Measurements from ENCODE around the gene ALAS1. TPM values are rescaled to one million over a fixed set of nuclear protein-coding genes. Genes with fewer than 3 reads are reported as not detected.

ALAS1 gene
- total RNA-seq, 1 experiment from 2014 or later, result 37.4 TPM

DNA sequence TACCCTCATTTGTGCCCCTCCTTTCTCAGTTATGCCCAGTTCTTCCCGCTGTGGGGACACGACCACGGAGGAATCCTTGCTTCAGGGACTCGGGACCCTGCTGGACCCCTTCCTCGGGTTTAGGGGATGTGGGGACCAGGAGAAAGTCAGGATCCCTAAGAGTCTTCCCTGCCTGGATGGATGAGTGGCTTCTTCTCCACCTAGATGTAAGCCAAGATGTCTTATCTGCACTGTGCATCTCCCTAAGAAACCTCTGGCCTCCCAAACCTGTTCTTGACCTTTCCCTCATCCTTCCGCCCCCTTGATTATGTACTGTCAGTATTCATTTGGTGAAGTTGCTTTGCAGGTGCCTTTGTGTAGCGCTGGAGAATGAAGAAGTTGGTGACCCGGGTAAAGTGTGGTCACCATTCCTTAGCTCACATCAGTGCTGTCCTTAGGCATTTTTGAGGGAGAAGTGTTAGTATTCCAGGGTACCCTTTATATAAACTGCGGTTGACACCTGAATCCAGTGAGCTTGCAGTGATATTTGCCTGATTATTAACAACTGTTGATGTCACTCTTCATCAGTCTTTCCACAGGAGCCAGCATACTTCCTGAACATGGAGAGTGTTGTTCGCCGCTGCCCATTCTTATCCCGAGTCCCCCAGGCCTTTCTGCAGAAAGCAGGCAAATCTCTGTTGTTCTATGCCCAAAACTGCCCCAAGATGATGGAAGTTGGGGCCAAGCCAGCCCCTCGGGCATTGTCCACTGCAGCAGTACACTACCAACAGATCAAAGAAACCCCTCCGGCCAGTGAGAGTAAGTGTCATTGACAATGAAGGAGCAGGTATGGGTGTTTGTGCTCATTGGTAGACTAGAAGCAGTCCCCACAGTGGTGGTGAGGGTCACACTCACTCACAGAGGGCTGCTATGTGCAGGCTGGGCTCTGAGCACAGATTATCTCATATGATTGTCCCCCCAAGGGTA lies 966 bp downstream of the ALAS1 start:
- no peak for DNase-seq (ENCODE audit: low spot score)

DNA sequence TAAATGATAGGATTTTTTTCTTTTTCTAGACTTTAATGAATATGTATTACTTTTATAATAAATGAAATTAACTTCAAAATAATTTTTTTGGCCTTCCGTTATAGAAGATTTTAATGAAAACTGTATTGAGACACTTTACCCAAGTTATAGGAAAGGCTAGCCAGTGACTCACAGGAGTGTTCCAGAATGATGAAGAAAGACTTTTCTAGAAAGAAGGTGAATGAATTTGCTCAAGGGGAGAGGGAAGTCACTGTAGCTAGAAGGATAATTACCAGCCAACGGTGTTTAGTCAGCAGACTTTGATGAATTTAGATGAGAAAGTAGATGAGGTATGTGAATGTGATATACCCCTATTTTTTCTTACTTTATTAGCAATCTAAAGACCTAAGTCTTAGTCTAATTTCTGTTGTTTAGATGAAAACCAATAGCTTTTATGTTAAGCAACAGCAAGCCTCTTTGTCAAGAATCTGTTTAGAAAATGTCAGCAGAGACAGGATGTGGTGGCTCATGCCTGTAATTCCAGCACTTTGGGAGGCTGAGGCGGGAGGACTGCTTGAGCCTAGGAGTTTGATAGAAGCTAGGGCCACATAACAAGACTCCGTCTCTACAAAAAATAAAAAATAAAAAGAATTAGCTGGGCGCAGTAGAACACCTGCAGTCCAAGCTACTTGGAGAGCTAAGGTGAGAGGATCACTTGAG lies 3.2 kb downstream of the ALAS1 start:
- no peak for DNase-seq (ENCODE audit: low spot score)

DNA sequence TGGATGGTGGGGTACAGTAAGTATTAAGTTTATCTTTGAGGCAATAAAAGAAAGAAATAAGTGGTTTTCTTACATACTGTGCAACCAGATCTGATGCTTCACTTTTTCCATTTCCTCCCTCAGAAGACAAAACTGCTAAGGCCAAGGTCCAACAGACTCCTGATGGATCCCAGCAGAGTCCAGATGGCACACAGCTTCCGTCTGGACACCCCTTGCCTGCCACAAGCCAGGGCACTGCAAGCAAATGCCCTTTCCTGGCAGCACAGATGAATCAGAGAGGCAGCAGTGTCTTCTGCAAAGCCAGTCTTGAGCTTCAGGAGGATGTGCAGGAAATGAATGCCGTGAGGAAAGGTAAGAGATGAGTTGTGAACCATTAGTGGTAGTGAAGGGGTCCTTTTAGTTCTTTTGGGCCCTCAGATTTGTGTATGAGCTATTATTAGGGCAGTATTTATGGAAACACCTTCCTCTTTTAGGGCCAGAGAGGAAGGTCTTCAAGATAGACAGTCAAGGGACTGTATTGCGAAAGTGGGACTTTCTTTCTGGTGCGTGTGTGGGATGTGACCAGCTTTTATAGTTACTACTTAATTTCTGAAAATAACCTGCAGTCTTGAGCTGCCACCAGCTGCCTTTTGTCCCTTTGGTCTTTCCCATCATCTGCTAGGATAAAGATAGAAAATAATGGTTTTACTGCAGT lies 4.6 kb downstream of the ALAS1 start:
- no peak for DNase-seq (ENCODE audit: low spot score)

DNA sequence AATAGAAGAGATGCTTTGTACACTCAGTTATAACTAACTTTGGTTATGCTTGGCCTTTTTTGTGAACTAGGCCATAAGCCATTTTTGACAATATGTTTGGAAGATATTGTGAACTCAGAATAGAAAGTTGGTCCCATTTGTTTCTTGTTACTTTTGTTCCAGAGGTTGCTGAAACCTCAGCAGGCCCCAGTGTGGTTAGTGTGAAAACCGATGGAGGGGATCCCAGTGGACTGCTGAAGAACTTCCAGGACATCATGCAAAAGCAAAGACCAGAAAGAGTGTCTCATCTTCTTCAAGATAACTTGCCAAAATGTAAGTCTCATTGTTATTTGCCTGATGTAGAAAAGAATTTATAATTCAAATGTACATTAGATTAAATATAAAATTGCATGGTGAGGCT lies 5.7 kb downstream of the ALAS1 start:
- no peak for DNase-seq (ENCODE audit: low spot score)

DNA sequence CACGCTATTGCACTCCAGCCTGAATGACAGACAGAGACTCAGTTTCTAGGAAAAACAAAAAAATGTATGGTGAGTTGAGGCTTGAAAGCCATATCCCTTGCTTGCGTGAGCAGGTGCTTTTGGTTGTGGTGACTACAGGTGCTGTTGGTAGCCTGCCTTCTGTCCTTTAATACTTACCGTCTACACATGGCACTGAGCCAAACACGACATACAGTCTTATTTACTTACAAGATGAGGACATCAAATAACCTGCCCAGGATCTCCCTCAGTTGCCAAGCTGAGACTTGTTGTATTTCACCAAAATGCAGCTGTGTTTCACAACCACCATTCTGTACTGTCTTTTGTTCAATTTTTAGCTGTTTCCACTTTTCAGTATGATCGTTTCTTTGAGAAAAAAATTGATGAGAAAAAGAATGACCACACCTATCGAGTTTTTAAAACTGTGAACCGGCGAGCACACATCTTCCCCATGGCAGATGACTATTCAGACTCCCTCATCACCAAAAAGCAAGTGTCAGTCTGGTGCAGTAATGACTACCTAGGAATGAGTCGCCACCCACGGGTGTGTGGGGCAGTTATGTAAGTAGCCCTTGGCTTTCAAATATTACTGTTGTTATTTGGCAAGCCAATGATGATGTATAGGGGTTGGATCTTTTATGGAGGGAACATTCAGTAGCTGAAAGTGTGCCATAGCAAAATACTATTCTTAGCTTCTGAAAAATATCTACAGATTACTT lies 6.5 kb downstream of the ALAS1 start:
- DNase-seq (ENCODE audit: low spot score), result no peak

DNA sequence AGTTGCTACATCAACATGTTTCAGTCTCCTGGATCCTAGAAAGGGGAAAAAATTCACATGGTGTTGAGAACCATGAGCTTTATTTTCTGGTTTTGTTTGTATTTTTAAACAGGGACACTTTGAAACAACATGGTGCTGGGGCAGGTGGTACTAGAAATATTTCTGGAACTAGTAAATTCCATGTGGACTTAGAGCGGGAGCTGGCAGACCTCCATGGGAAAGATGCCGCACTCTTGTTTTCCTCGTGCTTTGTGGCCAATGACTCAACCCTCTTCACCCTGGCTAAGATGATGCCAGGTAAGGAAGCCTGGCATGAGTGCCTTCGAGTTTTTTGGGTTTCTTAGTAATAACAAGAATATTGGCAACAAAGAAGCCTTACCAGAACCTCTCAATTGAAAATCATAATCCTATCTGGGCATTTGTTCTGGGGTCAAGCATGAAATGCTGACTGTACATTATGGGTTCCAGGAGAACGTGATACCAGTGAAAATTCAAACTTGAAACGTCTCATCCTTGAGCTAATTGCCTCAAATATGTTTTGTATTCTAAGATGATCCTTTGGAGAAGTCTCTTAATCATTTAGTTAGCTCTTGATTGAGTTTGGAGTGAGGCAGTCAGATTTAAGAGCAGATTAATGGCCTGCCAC lies 7.9 kb downstream of the ALAS1 start:
- no peak for DNase-seq (ENCODE audit: low spot score)

DNA sequence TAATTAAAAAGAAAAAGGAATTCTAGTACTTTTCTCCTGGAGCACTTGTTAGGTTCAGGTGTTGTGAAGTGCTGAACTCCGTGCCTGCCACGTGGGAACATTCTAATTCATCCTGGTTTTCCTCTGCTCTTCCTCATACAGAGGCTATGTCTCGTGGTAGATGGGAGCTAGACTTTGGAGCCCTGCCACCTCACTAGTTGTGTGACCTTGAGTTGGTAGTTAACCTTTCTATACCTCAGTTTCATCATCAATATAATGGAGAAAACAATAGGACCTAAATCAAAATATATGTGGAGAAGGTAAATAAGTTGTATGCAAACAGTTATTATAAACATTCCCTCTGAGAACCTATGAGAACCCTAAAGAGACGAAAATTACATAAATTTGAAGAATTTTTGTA lies 10.6 kb downstream of the ALAS1 start:
- DNase-seq (ENCODE audit: low spot score), result no peak

DNA sequence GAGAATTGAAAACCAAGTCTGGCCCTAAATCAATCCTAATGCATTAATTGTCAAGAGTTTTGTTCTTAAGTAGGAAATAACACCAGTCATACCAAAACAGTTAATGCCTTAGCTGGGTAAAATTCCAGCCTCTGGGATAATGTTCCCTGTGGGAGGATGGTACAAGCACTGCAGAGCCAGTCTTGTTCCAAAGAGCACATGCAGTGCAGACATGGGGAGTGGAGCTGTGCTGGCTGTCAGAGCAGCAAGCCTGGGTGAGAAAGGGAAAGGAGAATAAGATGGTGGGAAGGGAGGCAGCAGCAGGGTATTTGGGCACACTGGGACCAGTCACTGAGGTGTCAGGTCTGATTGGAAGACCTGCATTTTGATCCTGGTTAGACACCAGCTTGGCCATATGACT lies 12.1 kb downstream of the ALAS1 start:
- DNase-seq (ENCODE audit: low spot score), result no peak

DNA sequence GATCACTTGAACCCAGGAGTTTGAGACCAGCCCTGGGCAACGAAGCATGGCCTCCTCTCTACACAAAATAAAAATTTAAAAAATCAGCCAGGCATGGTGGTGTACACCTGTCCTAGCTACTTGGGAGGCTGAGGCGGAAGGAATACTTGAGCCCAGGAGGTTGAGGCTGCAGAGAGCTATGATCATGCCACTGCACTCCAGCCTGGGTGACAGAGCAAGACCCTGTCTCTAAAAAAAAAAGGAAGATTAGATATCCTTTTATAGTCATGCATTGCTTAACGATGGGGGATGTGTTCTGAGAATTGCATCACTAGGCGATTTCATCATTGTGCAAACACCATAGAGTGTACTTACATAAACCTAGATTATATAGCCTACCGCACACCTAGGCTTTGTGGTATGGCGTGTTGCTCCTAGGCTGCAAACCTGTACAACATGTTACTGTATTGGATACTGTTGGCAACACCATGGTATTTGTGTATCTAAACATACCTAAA lies 12.6 kb downstream of the ALAS1 start:
- DNase-seq (ENCODE audit: low spot score), result no peak

DNA sequence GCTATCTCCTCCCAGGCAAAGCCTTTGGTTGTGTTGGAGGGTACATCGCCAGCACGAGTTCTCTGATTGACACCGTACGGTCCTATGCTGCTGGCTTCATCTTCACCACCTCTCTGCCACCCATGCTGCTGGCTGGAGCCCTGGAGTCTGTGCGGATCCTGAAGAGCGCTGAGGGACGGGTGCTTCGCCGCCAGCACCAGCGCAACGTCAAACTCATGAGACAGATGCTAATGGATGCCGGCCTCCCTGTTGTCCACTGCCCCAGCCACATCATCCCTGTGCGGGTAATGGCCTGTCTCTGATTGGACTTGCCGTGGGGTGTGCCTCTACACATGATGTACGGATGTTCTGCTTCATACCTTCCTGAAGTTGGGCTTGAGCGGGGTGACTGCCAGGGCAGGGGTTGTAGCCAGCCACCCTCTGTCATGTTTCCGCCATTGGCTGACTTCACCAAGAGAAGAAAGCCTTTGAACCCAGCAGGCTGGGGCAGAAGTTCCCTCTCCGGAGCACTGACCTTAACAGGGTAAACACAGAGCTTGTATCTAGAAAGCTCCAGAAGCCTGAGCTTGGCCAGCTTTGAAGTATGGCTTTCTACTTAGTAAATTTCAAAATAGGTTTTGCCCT lies 13.4 kb downstream of the ALAS1 start:
- DNase-seq (ENCODE audit: low spot score), result no peak

DNA sequence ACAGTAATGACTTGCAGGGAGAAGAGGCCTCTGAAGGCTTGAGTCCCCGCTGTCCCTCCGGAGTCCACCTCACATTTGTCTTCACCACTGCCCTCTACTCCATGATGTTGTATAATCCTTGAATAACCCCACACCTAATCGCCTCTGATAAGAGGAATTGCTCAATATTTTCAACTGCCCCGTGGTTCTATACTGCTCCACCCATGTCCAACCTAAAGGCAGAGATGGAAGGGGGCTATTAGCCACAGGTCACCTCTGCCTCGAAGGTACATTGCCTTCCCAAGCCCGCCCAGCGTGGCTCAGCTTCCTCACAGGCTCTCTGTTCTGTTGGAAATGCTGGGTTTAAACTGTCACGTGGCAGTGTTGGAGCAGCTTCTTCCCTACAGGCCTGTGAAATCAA lies 15.0 kb downstream of the ALAS1 start:
- no peak for DNase-seq (ENCODE audit: low spot score)

DNA sequence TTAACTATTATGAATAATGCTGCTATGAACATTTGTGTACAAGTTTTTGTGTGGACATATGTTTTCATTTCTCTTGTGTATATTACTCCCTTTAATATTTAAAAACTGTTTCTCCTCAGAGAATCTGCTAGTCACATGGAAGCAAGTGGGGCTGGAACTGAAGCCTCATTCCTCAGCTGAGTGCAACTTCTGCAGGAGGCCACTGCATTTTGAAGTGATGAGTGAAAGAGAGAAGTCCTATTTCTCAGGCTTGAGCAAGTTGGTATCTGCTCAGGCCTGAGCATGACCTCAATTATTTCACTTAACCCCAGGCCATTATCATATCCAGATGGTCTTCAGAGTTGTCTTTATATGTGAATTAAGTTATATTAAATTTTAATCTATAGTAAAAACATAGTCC lies 15.9 kb downstream of the ALAS1 start:
- no peak for DNase-seq (ENCODE audit: low spot score)

DNA sequence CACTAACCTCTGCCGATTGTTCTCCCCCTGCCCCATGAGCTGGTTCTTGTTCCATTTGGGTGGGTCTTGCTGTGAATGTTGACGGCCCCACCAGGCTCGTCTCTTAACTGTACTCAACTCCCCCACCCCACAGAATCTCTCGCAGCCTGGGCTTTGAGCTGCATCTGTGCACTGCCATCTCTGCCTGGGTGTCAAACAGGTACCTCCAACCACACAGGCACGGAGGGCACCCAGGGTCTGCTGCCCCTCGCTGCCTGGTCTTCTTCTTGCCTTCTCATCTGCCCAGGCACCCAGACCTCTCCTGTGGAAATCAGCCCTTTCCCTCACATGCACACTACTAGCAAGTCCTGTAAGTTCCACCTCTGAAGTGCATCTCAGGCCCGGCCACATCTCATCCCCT lies 17.4 kb downstream of the ALAS1 start:
- DNase-seq (ENCODE audit: low spot score), result no peak

DNA sequence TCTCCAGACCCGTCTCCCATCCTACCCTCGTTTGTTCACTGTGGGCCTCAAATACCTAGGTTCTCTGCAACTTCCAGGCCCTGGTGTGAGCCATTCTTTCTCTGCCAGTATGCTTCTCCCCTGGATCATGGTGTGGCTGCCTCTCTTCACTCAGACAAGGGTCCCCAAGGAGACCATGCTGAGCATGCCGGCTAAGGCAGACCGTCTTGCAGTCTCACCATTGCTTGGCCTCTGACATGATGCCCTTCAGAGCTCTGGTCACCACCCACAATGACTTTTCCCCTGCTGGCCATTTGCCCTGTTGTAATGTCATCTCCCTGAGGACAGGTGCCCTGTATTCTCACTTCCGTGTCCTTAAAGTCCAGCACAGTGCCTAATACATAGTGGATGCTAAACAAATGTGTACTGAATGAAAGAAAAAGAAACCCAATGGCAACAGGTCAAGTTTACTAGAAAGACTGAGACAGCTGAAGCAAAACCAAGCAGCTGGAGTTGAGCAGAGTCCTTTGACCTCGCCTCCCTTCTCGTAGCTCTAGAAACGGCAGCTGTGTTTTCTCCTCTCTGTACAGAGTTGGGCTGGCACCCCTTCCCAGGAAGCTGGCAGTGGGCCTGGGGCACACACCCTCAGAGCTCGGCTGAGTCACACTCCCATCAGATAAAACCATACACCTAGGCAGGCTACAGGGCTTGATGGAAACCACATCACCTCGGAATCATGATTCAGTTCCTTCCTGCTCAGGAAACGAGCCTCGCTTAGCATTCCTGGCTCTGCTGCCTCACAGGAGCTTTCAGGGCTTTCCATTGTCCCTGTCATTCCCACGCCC lies 18.8 kb downstream of the ALAS1 start:
- peak; percentile 84 for DNase-seq (ENCODE audit: low spot score)

DNA sequence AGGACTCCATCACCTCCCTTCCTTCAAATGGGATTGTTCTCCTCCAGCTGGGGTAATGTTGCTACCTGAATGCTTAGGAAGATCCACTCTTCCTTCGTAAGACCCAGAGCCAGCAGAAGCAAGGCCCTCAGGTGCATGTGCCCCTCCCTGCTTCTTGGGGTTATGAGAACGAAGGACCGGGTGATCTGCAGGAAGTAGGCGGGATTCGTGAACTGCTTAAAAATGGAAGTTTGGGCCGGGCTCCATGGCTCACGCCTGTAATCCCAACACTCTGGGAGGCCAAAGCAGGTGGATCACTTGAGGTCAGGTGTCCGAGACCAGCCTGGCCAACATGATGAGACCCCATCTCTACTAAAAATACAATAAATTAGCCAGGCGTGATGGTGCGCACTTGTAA lies 19.4 kb downstream of the ALAS1 start:
- no peak for DNase-seq (ENCODE audit: low spot score)

DNA sequence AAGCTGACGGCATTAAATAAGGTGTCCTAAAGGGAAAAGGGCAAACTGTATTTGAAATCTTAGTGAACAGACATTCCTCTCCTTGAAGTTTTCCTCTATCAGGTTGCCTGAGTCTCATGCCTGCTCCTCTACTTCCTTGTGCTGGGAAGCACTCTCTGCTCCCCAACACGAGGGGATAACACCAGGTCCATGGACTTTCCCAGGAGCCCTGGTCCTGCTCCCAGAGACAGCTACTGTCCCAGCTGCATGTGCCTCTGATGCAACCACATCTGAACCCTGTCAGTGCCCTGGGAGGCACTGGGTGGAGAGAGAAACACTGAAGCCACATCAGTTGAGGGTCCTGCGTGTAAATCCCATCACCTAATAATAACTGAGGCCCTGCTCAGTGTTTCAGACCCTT lies 20.1 kb downstream of the ALAS1 start:
- no peak for DNase-seq (ENCODE audit: low spot score)

DNA sequence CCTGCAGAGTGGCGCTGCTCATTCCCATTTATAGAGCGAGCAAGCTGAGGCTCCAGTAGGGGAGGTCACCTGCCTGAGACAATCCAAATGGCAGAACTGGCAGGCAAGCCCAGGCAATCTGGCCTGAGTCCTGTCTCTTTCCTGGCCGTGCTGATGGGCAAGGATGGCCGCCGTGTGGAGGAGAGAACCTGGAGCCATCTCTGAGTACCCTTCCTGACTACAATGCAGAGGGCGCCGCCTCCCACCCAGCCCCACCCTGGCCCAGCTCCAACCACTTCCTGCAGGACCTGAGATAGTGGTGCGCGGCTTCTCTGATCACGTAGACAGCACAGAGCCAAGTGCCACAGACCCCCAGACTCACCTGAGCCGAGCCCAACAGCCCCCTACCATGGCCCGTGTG lies 20.5 kb downstream of the ALAS1 start:
- no peak for DNase-seq (ENCODE audit: low spot score)

DNA sequence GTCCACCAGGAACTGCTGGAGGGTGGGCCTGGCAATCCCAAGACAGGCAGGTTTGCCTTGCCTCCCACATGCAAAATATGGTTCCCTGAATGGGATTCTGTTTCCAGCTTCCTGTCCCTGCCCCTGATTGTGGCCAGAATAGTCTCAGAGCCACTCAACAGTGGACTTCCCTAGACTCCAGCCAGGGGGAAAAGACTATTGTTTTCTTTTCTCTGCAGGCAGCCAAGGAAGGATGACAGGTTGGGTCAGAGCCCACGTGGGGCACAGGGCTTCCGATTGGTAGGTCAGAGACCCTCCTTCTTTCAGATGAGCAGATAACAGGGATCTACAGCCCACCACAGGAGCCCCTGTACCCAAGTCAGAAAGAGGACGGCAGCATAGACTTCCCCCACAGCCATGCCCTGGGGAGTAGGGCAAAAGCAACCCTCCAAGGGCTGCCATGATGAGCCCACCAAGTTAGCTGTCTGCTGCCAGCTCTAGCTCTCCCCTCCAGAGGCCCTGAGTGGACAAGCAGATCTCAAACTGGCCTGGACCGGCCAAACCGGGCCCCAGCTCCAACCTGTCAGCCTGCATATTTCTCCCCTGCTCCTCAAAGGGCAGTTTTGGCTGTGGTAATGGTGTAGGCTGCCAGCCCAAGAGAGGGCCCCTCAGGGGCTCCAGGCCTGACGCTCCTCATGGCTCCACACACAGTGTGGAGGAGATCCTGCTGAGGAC lies 21.1 kb downstream of the ALAS1 start:
- no peak for DNase-seq (ENCODE audit: low spot score)

DNA sequence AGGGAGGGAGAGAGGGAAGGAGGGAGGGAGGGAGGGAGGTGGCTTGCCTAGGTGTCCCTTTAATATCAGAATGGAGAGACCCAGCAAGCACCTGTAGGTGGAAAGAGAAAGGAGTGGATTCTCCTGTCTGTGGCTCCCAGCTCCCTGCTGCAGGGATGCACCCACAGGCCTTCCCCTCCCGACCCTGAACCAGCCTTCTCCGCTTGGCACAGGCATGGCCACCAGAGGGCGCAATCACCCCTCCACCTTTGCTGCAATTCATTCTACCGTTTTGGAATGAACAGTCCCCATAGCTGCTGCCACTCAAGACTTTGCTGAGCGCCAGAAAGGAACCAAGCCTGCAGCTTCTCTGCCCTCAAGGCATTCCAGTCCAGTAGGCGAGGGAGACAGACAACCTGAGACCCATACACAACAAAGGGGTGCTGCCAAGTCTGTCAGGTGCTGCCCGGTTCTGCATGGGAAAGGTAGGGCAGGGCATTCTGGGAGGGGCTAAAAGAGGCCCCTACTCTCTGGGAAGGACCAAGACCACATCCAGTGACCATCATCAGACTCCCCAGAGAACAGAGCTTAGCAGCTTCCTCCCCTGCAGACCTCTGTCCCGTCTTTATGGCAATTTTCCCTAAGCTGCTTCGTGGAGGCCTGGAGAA lies 22.5 kb downstream of the ALAS1 start:
- peak; percentile 47 for DNase-seq (ENCODE audit: low spot score)
